HG03196 (cell line): ENCODE data around the gene MORN3.
"Not testable (repeated sequence)": the region's sequence is repeated elsewhere in the genome, so short reads cannot be mapped to it uniquely, and the experiment has no call there.

Experiments used
- ATAC-seq: cut with Tn5 transposase; IDR thresholded peaks from one replicate; pipeline ENCODE4 v1.9.1; 2021; ENCODE audit not compliant: unreplicated experiment

The MORN3 gene

GRCh38 chr12:121648458-121649028 lies 20.9 kb downstream of the MORN3 start:
- no peak for ATAC-seq

GRCh38 chr12:121641343-121641630 lies 28.2 kb downstream of the MORN3 start:
- ATAC-seq = no peak

- no peak for ATAC-seq
These were observed 30.9 kb downstream of the MORN3 start for GRCh38 chr12:121638298-121639202.

GRCh38 chr12:121637231-121637914 lies 32.1 kb downstream of the MORN3 start:
- ATAC-seq = no peak

- ATAC-seq = no peak
These were observed 34.6 kb downstream of the MORN3 start for GRCh38 chr12:121634836-121635235.

- not testable (repeated sequence) for ATAC-seq
These were observed 35.6 kb downstream of the MORN3 start for GRCh38 chr12:121633833-121634196.

GRCh38 chr12:121632069-121632970 lies 37.1 kb downstream of the MORN3 start:
- no peak for ATAC-seq

GRCh38 chr12:121630791-121631355 lies 38.6 kb downstream of the MORN3 start:
- no peak for ATAC-seq

GRCh38 chr12:121628536-121628935 lies 40.9 kb downstream of the MORN3 start:
- no peak for ATAC-seq

- no peak for ATAC-seq
These were observed 41.4 kb downstream of the MORN3 start for GRCh38 chr12:121628037-121628436.

- ATAC-seq = peak; percentile 31
These were observed 42.4 kb downstream of the MORN3 start for GRCh38 chr12:121626853-121627640.

- peak; percentile 64 for ATAC-seq
These were observed 43.2 kb downstream of the MORN3 start, which contains the start of gene ORAI1 for GRCh38 chr12:121626087-121626852. Gene ORAI1 (plus strand): TSS chr12:121626530.

- ATAC-seq = no peak
These were observed 49.0 kb downstream of the MORN3 start for GRCh38 chr12:121620333-121620891.

- ATAC-seq = no peak
These were observed 50.7 kb downstream of the MORN3 start for GRCh38 chr12:121618659-121619233.

GRCh38 chr12:121614872-121615467 lies 54.5 kb downstream of the MORN3 start:
- no peak for ATAC-seq

- no peak for ATAC-seq
These were observed 56.0 kb downstream of the MORN3 start for GRCh38 chr12:121613462-121613861.

- no peak for ATAC-seq
These were observed 58.1 kb downstream of the MORN3 start for GRCh38 chr12:121611306-121611705.
